Esophagus squamous epithelium (tissue), 5 donors: ENCODE data around the gene KDM1B. TPM values are rescaled to one million over a fixed set of nuclear protein-coding genes. Genes with fewer than 3 reads are reported as not detected.

ENCODE experiments used
- DNase-seq: peaks from one replicate; lab custom pipeline; 2025; lab: John Stamatoyannopoulos, UW
- H3K27ac ChIP-seq, 4 donors: fragments of 200-600 bp; sonication (generic); one replicate each; pipeline ENCODE4 v1.5.1; 2016 to 2019; ENCODE audit warnings: mild to moderate bottlenecking in 1 of 4
- H3K27me3 ChIP-seq, 4 donors: fragments of 200-600 bp; sonication (generic); 1 replicate in 3 of 4; 2 replicates in 1 of 4; pipeline versions ENCODE4 v1.5.1 to v1.6.0; 2017 to 2021; ENCODE audit warnings: antibody characterized with exemption in 1 of 4
- H3K36me3 ChIP-seq, 3 donors: fragments of 200-600 bp; sonication (generic); one replicate each; pipeline ENCODE4 v1.5.1; 2016 to 2019
- H3K4me1 ChIP-seq, 3 donors: fragments of 200-600 bp; sonication (generic); one replicate each; pipeline ENCODE4 v1.5.1; 2017 to 2019
- H3K4me3 ChIP-seq, 4 donors: fragments of 200-600 bp; sonication (generic); 1 replicate in 3 of 4; 2 replicates in 1 of 4; pipeline ENCODE4 v1.5.1; 2016 to 2019; ENCODE audit warnings: mild to moderate bottlenecking in 2 of 4, moderate library complexity in 1 of 4
- H3K9me3 ChIP-seq, 3 donors: fragments of 200-600 bp; sonication (generic); one replicate each; pipeline ENCODE4 v1.5.1; 2016 to 2019
- CTCF ChIP-seq, 6 experiments: fragments of 450-650 bp in 4 of 6; fragments of 200-600 bp in 2 of 6; sonication (generic) in 2 of 6; IDR thresholded peaks; one replicate each; pipeline ENCODE4 v1.5.1; 2016 to 2019; ENCODE audit warnings: antibody characterized with exemption in 6 of 6, mild to moderate bottlenecking in 4 of 6, moderate library complexity in 4 of 6
- POLR2A ChIP-seq, 4 donors: fragments of 450-650 bp; IDR thresholded peaks; one replicate each; pipeline ENCODE4 v1.6.1; 2017; ENCODE audit warnings: antibody characterized with exemption in 4 of 4, mild to moderate bottlenecking in 4 of 4, moderate library complexity in 3 of 4
- WGBS, 2 donors: methylation state at CpG; one replicate each; pipeline ENCODE4 v1.1.5; 2018; 5-methylcytosine and 5-hydroxymethylcytosine counted together
- intact Hi-C: fragments of 100-400 bp; cut with DNase I; formaldehyde crosslinking; loops from one replicate; pipeline ENCODE4 v1.15.0; 2022
- total RNA-seq, 4 donors: library from RNA; depleted of rRNA; stranded (reverse); fragments of >200 nt; gene quantifications; one replicate each; pipeline ENCODE4 v1.1.0, GENCODE V29; 2016
- donor health status: DM: yes; HTN: yes; CAD: no.

Gene KDM1B
- total RNA-seq, 4 donors from 2014 or later: 12.2 to 24.5 (median 18.2) TPM

- Histone ChIP-seq H3K36me3 (peaks cover 0 to 84% (median 7%) of the 10 kb centered on the region in 3 donors), H3K4me1 (peaks cover 0 to 12% (median 0%) of the 10 kb centered on the region in 3 donors), H3K9me3 (no peaks in the 10 kb centered on the region), H3K27me3 (no peaks in the 10 kb centered on the region), H3K4me3 (no peak overlapping the region), H3K27ac (no peak overlapping the region)
- intact Hi-C loops: no loop called here
- no peak for DNase-seq
- WGBS, 2 donors: 83 to 87% methylated on average over 6 of the region's 6 CpGs
- no peak for TF ChIP-seq CTCF (IDR thresholded peaks at IDR 0.05)
- TF ChIP-seq POLR2A (IDR thresholded peaks at IDR 0.05): no peak
These were observed 99.6 kb downstream of the KDM1B start for GRCh38 chr6:18254793-18255192.

GRCh38 chr6:18259675-18260447 is 104.6 kb downstream of the KDM1B start:
- Histone ChIP-seq H3K36me3 (peaks cover 0 to 35% (median 7%) of the 10 kb centered on the region in 3 donors), H3K27ac (peak overlapping the region in 2 of 4 donors; percentile 35 to 39), H3K4me1 (peaks cover 8 to 51% (median 21%) of the 10 kb centered on the region in 3 donors), H3K4me3 (no peak overlapping the region), H3K9me3 (no peaks in the 10 kb centered on the region), H3K27me3 (no peaks in the 10 kb centered on the region)
- TF ChIP-seq POLR2A (IDR thresholded peaks at IDR 0.05) (no peak), CTCF (IDR thresholded peaks at IDR 0.05) (no peak)
- intact Hi-C loops: loop anchor here (5.0 kb wide), 1 partner anchor 108 kb away; no protein-coding TSS in a partner anchor
- no peak for DNase-seq
- WGBS, 2 donors: 84 to 88% methylated on average over 4 of the region's 4 CpGs

- H3K27ac ChIP-seq: peak overlapping the region in 3 of 4 donors; percentile 34 to 39 (median 35)
- TF ChIP-seq POLR2A (IDR thresholded peaks at IDR 0.05) (no peak), CTCF (IDR thresholded peaks at IDR 0.05) (peak in 1 of 6 experiments; percentile 5)
- H3K4me3 ChIP-seq: no peak overlapping the region
- no peaks in the 10 kb centered on the region for H3K27me3 ChIP-seq
- DNase-seq: no peak
- no peaks in the 10 kb centered on the region for H3K9me3 ChIP-seq
- peaks cover 0 to 27% (median 7%) of the 10 kb centered on the region in 3 donors for H3K36me3 ChIP-seq
- WGBS, 2 donors: 18 to 33% methylated on average over 2 of the region's 4 CpGs
- peaks cover 8 to 57% (median 21%) of the 10 kb centered on the region in 3 donors for H3K4me1 ChIP-seq
- intact Hi-C loops: loop anchor here (5.0 kb wide), 1 partner anchor 108 kb away; no protein-coding TSS in a partner anchor
These were observed 105.4 kb downstream of the KDM1B start for GRCh38 chr6:18260448-18261106.

GRCh38 chr6:18261877-18262276 is 106.7 kb downstream of the KDM1B start:
- Histone ChIP-seq H3K4me3 (no peak overlapping the region), H3K27ac (no peak overlapping the region)
- intact Hi-C loops: loop anchor here (5.0 kb wide), 1 partner anchor 110 kb away; no protein-coding TSS in a partner anchor

More at GRCh38 chr6:18261877-18262276, 106.7 kb downstream of the KDM1B start:
- 53 to 60% methylated on average over 6 of the region's 6 CpGs for WGBS, 2 donors
- Histone ChIP-seq H3K4me1 (peaks cover 8 to 57% (median 21%) of the 10 kb centered on the region in 3 donors), H3K36me3 (peaks cover 0 to 14% (median 7%) of the 10 kb centered on the region in 3 donors), H3K9me3 (no peaks in the 10 kb centered on the region), H3K27me3 (no peaks in the 10 kb centered on the region)
- no peak for DNase-seq
- no peak for TF ChIP-seq POLR2A (IDR thresholded peaks at IDR 0.05)
- TF ChIP-seq CTCF (IDR thresholded peaks at IDR 0.05): no peak
